Neutrophil (primary cell): Measurements from ENCODE around the gene KLK15.

Experiments used
- H3K27ac ChIP-seq: fragments of 200-600 bp; sonication (generic); 2 replicates; pipeline ENCODE4 v1.5.1; 2016; ENCODE audit warnings: mild to moderate bottlenecking, moderate library complexity
- H3K27me3 ChIP-seq: fragments of 200-600 bp; sonication (generic); 2 replicates; pipeline ENCODE4 v1.6.0; 2016; ENCODE audit warnings: mild to moderate bottlenecking
- H3K36me3 ChIP-seq: fragments of 200-600 bp; sonication (generic); 2 replicates; pipeline ENCODE4 v1.5.1; 2017
- H3K4me1 ChIP-seq, 2 experiments: fragments of 200-600 bp in 1 of 2; sonication (generic) in 1 of 2; 1 replicate in 1 of 2; 2 replicates in 1 of 2; pipeline versions ENCODE4 v1.5.1 to v1.6.1; 2013 to 2016; ENCODE audit warnings: low read depth in 1 of 2, low read length in 1 of 2, mild to moderate bottlenecking in 1 of 2, moderate library complexity in 1 of 2; ENCODE audit not compliant: control insufficient read depth in 1 of 2, insufficient read depth in 1 of 2
- H3K4me3 ChIP-seq, 2 experiments: fragments of 200-600 bp in 1 of 2; sonication (generic) in 1 of 2; 1 replicate in 1 of 2; 2 replicates in 1 of 2; pipeline ENCODE4 v1.5.1; 2013 to 2016; ENCODE audit warnings: low read depth in 1 of 2, low read length in 1 of 2, mild to moderate bottlenecking in 1 of 2, moderate library complexity in 1 of 2
- H3K9me3 ChIP-seq: fragments of 200-600 bp; sonication (generic); 2 replicates; pipeline ENCODE4 v1.5.1; 2016
- TF ChIP-seq, protein P1 (sequence below): fragments of 200-600 bp; sonication (generic); IDR thresholded peaks from 2 replicates; pipeline ENCODE4 v1.5.1; 2016; ENCODE audit warnings: antibody characterized with exemption

KLK15 gene

DNA sequence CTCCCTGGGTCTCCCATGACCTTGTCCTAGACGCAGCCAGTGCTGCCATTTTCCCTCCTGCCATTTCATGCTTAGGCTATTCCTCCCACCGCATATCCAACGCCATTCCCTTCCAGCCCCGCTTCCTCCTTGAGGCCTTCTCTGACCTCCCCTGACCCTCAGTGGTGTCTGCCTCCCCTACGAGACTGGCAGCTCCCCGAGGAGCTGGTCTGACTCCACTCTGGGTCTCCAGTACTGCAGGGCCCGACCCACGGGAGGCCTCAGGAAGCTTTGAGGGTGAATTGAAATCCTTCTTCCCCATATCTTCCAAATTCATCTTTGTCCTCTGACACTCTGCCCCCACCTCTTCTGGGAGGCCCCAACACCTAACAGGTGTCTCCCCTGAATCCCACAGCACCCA, 708 bp downstream of the KLK15 start:
- H3K36me3 ChIP-seq, result no peaks in the 10 kb centered on the region
- peaks cover 4 to 5% of the 10 kb centered on the region in 2 experiments for H3K4me1 ChIP-seq
- H3K27ac ChIP-seq, result no peak overlapping the region
- TF ChIP-seq, protein P1, sequence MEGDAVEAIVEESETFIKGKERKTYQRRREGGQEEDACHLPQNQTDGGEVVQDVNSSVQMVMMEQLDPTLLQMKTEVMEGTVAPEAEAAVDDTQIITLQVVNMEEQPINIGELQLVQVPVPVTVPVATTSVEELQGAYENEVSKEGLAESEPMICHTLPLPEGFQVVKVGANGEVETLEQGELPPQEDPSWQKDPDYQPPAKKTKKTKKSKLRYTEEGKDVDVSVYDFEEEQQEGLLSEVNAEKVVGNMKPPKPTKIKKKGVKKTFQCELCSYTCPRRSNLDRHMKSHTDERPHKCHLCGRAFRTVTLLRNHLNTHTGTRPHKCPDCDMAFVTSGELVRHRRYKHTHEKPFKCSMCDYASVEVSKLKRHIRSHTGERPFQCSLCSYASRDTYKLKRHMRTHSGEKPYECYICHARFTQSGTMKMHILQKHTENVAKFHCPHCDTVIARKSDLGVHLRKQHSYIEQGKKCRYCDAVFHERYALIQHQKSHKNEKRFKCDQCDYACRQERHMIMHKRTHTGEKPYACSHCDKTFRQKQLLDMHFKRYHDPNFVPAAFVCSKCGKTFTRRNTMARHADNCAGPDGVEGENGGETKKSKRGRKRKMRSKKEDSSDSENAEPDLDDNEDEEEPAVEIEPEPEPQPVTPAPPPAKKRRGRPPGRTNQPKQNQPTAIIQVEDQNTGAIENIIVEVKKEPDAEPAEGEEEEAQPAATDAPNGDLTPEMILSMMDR, result no peak
- peaks cover 71% of the 10 kb centered on the region for H3K27me3 ChIP-seq
- H3K4me3 ChIP-seq, result no peak overlapping the region
- H3K9me3 ChIP-seq, result no peaks in the 10 kb centered on the region

DNA sequence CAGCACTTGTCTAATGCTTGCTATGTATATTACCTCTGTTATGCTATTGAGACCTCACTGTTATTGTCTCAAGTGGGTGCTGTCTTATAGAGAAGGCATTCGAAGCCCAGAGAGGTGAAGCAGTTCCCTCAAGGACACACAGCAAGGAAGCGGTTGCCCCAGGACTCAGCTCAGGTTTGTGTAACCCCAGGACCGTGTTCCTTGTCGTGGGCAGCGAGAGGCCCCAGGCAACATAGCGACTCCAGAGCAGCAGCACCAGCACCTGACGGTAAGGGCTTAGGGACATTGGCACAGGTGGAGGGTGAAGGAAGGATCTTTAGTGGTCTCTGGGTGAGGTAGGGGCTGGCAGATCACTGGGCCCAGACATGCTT, 2.4 kb downstream of the KLK15 start:
- no peaks in the 10 kb centered on the region for H3K9me3 ChIP-seq
- H3K27ac ChIP-seq, result no peak overlapping the region
- H3K4me1 ChIP-seq, result peaks cover 3 to 4% of the 10 kb centered on the region in 2 experiments
- H3K27me3 ChIP-seq, result peaks cover 66% of the 10 kb centered on the region
- H3K4me3 ChIP-seq, result no peak overlapping the region
- no peaks in the 10 kb centered on the region for H3K36me3 ChIP-seq
- TF ChIP-seq, protein P1, result no peak

DNA sequence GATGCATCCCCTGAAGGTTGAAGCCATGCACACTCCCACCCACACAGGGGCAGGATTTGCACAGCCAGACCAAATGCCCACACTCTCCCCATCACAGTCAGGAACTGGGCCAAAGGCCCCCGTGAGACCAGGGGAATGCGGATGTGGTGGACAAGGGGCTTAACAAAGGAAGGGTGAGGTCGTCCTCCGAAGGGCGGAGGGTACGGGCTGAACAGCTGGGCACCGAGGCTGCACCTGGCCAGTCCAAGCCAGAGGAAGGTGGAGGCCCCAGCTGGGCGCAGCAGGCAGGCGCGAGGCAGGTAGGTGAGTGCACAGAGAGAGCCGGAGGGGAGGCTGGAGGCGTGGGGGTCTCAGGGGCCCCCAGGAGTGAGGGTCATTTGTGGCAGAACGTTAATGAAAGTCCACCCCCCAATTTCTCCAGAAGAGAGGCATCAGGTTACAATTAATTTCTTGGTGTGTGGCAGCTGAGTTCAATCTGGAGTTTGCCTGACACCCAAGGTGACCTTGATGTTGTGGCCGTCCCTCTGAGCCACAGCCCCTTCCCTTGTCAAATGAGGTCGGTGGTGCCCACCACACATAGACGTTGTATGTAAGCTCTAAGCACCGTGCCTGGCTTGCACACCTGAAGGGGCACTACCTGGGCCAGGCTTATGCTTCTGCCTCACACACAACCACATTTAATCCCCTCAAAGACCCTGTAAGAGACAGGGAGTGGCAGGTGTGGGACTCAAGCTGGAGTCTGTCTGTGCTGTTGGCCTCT, 2.9 kb downstream of the KLK15 start:
- H3K4me1 ChIP-seq, result no peaks in the 10 kb centered on the region
- H3K36me3 ChIP-seq, result no peaks in the 10 kb centered on the region
- no peaks in the 10 kb centered on the region for H3K9me3 ChIP-seq
- TF ChIP-seq, protein P1, result no peak
- H3K27ac ChIP-seq, result no peak overlapping the region
- peaks cover 60% of the 10 kb centered on the region for H3K27me3 ChIP-seq
- H3K4me3 ChIP-seq, result no peak overlapping the region

DNA sequence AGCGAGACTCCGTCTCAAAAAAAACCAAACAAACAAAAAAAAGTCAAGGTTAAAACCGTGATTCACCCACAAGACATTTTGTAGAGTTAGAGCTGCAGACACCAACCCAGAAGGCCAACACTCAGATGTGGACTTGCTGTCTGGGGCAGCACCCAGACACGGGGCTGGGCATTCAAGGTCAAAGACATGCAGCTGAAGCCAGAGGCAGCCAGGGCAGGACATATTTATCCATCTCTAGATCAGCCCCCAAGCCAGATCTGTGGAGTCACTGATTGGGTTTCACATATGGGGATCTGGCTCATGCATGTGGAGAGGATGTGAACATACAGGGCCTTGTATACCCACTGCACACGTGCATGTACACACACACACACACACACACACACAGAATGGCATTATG, 3.6 kb downstream of the KLK15 start:
- Histone ChIP-seq H3K4me3 (no peak overlapping the region), H3K4me1 (no peaks in the 10 kb centered on the region), H3K27me3 (peaks cover 53% of the 10 kb centered on the region), H3K36me3 (no peaks in the 10 kb centered on the region), H3K27ac (no peak overlapping the region), H3K9me3 (no peaks in the 10 kb centered on the region)
- TF ChIP-seq, protein P1, result no peak

DNA sequence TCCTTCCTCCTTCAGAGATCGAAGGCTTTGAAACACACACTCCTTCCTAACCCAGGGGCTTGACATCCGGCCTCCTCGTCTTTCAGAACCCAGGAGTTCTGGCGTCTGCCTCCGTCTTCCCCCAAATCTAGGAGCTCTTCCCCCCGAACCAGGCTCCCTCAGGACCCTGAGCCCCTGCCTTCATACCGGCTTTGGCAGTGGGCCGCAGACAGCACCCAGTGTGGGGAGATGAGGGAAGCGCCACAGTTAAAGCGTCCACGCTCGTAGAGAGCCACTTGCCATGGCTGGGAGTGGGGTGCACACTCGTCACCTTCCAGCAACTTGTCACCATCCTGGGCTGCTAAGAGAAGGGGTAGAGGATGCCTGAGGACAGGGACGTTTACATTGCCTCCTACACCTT, 5.9 kb downstream of the KLK15 start:
- Histone ChIP-seq H3K36me3 (no peaks in the 10 kb centered on the region), H3K27ac (no peak overlapping the region), H3K9me3 (no peaks in the 10 kb centered on the region), H3K4me3 (no peak overlapping the region), H3K4me1 (no peaks in the 10 kb centered on the region), H3K27me3 (peaks cover 45% of the 10 kb centered on the region)
- TF ChIP-seq, protein P1, result no peak
